Gastroesophageal sphincter (tissue), 3 donors: ENCODE results near the gene PSEN2.

Source experiments
- CTCF ChIP-seq, 4 experiments: fragments of 200-600 bp in 2 of 4; fragments of 450-650 bp in 2 of 4; sonication (generic) in 1 of 4; IDR thresholded peaks; one replicate each; pipeline ENCODE4 v1.5.1; 2017 to 2019; ENCODE audit warnings: antibody characterized with exemption in 4 of 4, mild to moderate bottlenecking in 2 of 4, moderate library complexity in 2 of 4
- POLR2A ChIP-seq, 2 donors: fragments of 450-650 bp; IDR thresholded peaks; one replicate each; pipeline ENCODE4 v1.6.1; 2017; ENCODE audit warnings: antibody characterized with exemption in 2 of 2, mild to moderate bottlenecking in 2 of 2, moderate library complexity in 1 of 2
- POLR2AphosphoS5 ChIP-seq: sonication (generic); formaldehyde crosslinking; IDR thresholded peaks from one replicate; pipeline ENCODE4 v1.6.1; 2017; ENCODE audit warnings: antibody characterized with exemption

- no peak for TF ChIP-seq CTCF (IDR thresholded peaks at IDR 0.05)
- no peak for TF ChIP-seq POLR2AphosphoS5
- no peak for TF ChIP-seq POLR2A (IDR thresholded peaks at IDR 0.05)
Observed at GRCh38 chr1:226845624-226846023, 24.8 kb upstream of the PSEN2 start.
